Measurements from ENCODE around the gene AHDC1.

The AHDC1 gene

GRCh38 chr1:27528818-27529703, 74.9 kb downstream of the AHDC1 start:
- no peak overlapping the region for H3K4me3 ChIP-seq (ENCODE audit: low read length)
- DNase-seq (ENCODE audit: low read depth, low spot score) = no peak

- no peak overlapping the region for H3K4me3 ChIP-seq (ENCODE audit: low read length)
- no peak for DNase-seq (ENCODE audit: low read depth, low spot score)
Observed at GRCh38 chr1:27527890-27528817, 75.8 kb downstream of the AHDC1 start.

- H3K4me3 ChIP-seq (ENCODE audit: low read length) = no peak overlapping the region
- peak; percentile 32 for DNase-seq (ENCODE audit: low read depth, low spot score)
Observed at GRCh38 chr1:27527223-27527889, 76.6 kb downstream of the AHDC1 start.

- DNase-seq (ENCODE audit: low read depth, low spot score) = no peak
- H3K4me3 ChIP-seq (ENCODE audit: low read length) = no peak overlapping the region
Observed at GRCh38 chr1:27526569-27527222, 77.2 kb downstream of the AHDC1 start.

- DNase-seq (ENCODE audit: low read depth, low spot score) = peak; percentile 44
- H3K4me3 ChIP-seq (ENCODE audit: low read length) = no peak overlapping the region; the same call in 1 of the 2 replicates
Observed at GRCh38 chr1:27525296-27526272, 78.4 kb downstream of the AHDC1 start.

GRCh38 chr1:27523337-27524020, 80.5 kb downstream of the AHDC1 start:
- DNase-seq (ENCODE audit: low read depth, low spot score) = no peak
- H3K4me3 ChIP-seq (ENCODE audit: low read length) = no peak overlapping the region

- DNase-seq (ENCODE audit: low read depth, low spot score) = peak; percentile 32
Observed at GRCh38 chr1:27522432-27523336, 81.3 kb downstream of the AHDC1 start.

GRCh38 chr1:27521861-27522431, 82.0 kb downstream of the AHDC1 start:
- no peak for DNase-seq (ENCODE audit: low read depth, low spot score)
- H3K4me3 ChIP-seq (ENCODE audit: low read length) = peak overlapping the region; percentile 33

More at GRCh38 chr1:27522432-27523336, 81.3 kb downstream of the AHDC1 start:
- H3K4me3 ChIP-seq (ENCODE audit: low read length) = peak overlapping the region; percentile 33

- DNase-seq (ENCODE audit: low read depth, low spot score) = no peak
- peak overlapping the region; percentile 33 for H3K4me3 ChIP-seq (ENCODE audit: low read length)
Observed at GRCh38 chr1:27521336-27521831, 82.6 kb downstream of the AHDC1 start.

- no peak overlapping the region for H3K4me3 ChIP-seq (ENCODE audit: low read length)
- DNase-seq (ENCODE audit: low read depth, low spot score) = no peak
Observed at GRCh38 chr1:27520651-27521050, 83.3 kb downstream of the AHDC1 start.

GRCh38 chr1:27519331-27520258, 84.3 kb downstream of the AHDC1 start:
- H3K4me3 ChIP-seq (ENCODE audit: low read length) = no peak overlapping the region
- DNase-seq (ENCODE audit: low read depth, low spot score) = no peak

- H3K4me3 ChIP-seq (ENCODE audit: low read length) = no peak overlapping the region
- no peak for DNase-seq (ENCODE audit: low read depth, low spot score)
Observed at GRCh38 chr1:27518808-27519207, 85.1 kb downstream of the AHDC1 start.

GRCh38 chr1:27517907-27518718, 85.8 kb downstream of the AHDC1 start:
- DNase-seq (ENCODE audit: low read depth, low spot score) = no peak
- H3K4me3 ChIP-seq (ENCODE audit: low read length) = no peak overlapping the region

- no peak overlapping the region for H3K4me3 ChIP-seq (ENCODE audit: low read length)
Observed at GRCh38 chr1:27517301-27517700, 86.6 kb downstream of the AHDC1 start.

More at GRCh38 chr1:27517301-27517700, 86.6 kb downstream of the AHDC1 start:
- DNase-seq (ENCODE audit: low read depth, low spot score) = no peak
